ENCODE measurements around the gene NAT10. TPM values are rescaled to one million over a fixed set of nuclear protein-coding genes. Genes with fewer than 3 reads are reported as not detected.
A peak's percentile ranks its signal among the peaks of the same experiment; 100 is the strongest.

Gene NAT10
- total and polyA plus RNA-seq, 2 experiments from 2014 or later = 19.4 to 23.6 TPM

GRCh38 chr11:34132261-34132965 lies 27.0 kb downstream of the NAT10 start:
- H3K4me3 ChIP-seq = no peak overlapping the region
- H3K27ac ChIP-seq = peak overlapping the region; percentile 67
- peaks cover 27% of the 10 kb centered on the region for H3K36me3 ChIP-seq
- H3K4me1 ChIP-seq (ENCODE audit: low read depth) = peaks cover 26% of the 10 kb centered on the region
- no peak for TF ChIP-seq CTCF (IDR thresholded peaks at IDR 0.05; ENCODE audit: low read depth, low read length)
- DNase-seq (ENCODE audit: low read depth in 1 of 2, low spot score in 1 of 2) = peak in 1 of 2 donors; percentile 24
- H3K9me3 ChIP-seq (ENCODE audit: low read depth) = no peaks in the 10 kb centered on the region
- H3K27me3 ChIP-seq = no peaks in the 10 kb centered on the region

GRCh38 chr11:34134765-34135164 lies 29.3 kb downstream of the NAT10 start:
- H3K27ac ChIP-seq = no peak overlapping the region
- TF ChIP-seq CTCF (IDR thresholded peaks at IDR 0.05; ENCODE audit: low read depth, low read length) = no peak
- DNase-seq (ENCODE audit: low read depth in 1 of 2, low spot score in 1 of 2) = peak in 1 of 2 donors; percentile 30
- no peaks in the 10 kb centered on the region for H3K9me3 ChIP-seq (ENCODE audit: low read depth)
- no peak overlapping the region for H3K4me3 ChIP-seq
- peaks cover 26% of the 10 kb centered on the region for H3K4me1 ChIP-seq (ENCODE audit: low read depth)
- no peaks in the 10 kb centered on the region for H3K27me3 ChIP-seq
- H3K36me3 ChIP-seq = peaks cover 39% of the 10 kb centered on the region

DNA sequence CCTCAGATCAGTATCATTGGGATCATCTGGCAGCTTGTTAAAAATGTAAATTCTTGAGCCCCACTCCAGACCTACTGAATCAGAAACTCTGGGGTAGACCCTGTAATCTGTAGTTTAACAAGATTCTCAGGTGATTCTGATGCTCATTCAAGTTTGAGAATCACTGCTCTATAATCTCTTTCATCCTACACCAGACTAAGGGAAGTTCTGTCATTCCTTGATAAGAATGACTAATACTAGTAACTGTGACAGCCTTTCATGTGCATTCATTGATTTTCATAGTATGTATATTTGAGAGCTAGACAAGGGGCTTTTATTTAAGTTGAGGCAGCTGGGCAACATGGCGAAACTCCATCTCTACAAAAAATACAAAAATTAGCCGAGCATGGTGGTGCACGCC lies 30.0 kb downstream of the NAT10 start:
- H3K27me3 ChIP-seq = no peaks in the 10 kb centered on the region
- H3K27ac ChIP-seq = no peak overlapping the region
- H3K9me3 ChIP-seq (ENCODE audit: low read depth) = no peaks in the 10 kb centered on the region
- no peak overlapping the region for H3K4me3 ChIP-seq
- no peak for DNase-seq (ENCODE audit: low read depth in 1 of 2, low spot score in 1 of 2)
- peaks cover 45% of the 10 kb centered on the region for H3K36me3 ChIP-seq
- no peak for TF ChIP-seq CTCF (IDR thresholded peaks at IDR 0.05; ENCODE audit: low read depth, low read length)
- H3K4me1 ChIP-seq (ENCODE audit: low read depth) = peaks cover 26% of the 10 kb centered on the region

- no peak for TF ChIP-seq CTCF (IDR thresholded peaks at IDR 0.05; ENCODE audit: low read depth, low read length)
- H3K4me1 ChIP-seq (ENCODE audit: low read depth) = peaks cover 21% of the 10 kb centered on the region
- H3K27me3 ChIP-seq = no peaks in the 10 kb centered on the region
- no peak overlapping the region for H3K27ac ChIP-seq
- H3K4me3 ChIP-seq = no peak overlapping the region
- H3K9me3 ChIP-seq (ENCODE audit: low read depth) = no peaks in the 10 kb centered on the region
- no peak for DNase-seq (ENCODE audit: low read depth in 1 of 2, low spot score in 1 of 2)
- H3K36me3 ChIP-seq = peaks cover 55% of the 10 kb centered on the region
Measured at GRCh38 chr11:34136420-34136819, 31.0 kb downstream of the NAT10 start.

DNA sequence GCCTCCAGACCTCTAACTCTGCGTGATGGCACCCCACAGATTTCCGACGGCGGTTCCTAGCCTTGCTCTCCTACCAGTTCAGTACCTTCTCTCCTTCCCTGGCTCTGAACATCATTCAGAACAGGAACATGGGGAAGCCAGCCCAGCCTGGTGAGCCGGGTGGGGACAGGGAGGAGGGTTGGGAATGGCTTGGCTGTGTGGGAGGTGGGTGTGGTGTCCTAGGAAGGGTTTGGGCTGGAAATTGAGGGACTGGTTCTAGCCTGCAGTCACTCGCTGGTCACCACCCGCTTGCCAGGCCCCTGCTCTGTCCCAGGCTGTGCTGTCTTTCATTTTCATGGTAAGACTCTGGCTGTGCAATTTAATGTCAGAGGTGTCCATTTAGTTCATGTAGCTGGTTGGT lies 33.9 kb downstream of the NAT10 start:
- H3K9me3 ChIP-seq (ENCODE audit: low read depth) = no peaks in the 10 kb centered on the region
- H3K4me3 ChIP-seq = no peak overlapping the region
- H3K4me1 ChIP-seq (ENCODE audit: low read depth) = peaks cover 19% of the 10 kb centered on the region
- DNase-seq (ENCODE audit: low read depth in 1 of 2, low spot score in 1 of 2) = no peak
- peaks cover 58% of the 10 kb centered on the region for H3K36me3 ChIP-seq
- no peak for TF ChIP-seq CTCF (IDR thresholded peaks at IDR 0.05; ENCODE audit: low read depth, low read length)
- H3K27ac ChIP-seq = no peak overlapping the region
- no peaks in the 10 kb centered on the region for H3K27me3 ChIP-seq

Data from cardiac muscle cell (in vitro differentiated cells and primary cell).